Stimulated activated CD4-positive, alpha-beta T cell treated with anti-CD3 and anti-CD28 coated beads, Interleukin-12 subunit alpha, Interleukin-12 subunit beta, amount 100 ng/mL, for 4 hours (primary cell): ENCODE data around the gene CD74.

Experiments used
- DNase-seq: peaks from one replicate; pipeline ENCODE4 v3.0.0-alpha.2; 2020

CD74 gene

GRCh38 chr5:150409638-150410523 is 2.8 kb downstream of the CD74 start:
- DNase-seq, result no peak

GRCh38 chr5:150408231-150408943 is 4.3 kb downstream of the CD74 start:
- no peak for DNase-seq

- no peak for DNase-seq
Measured at GRCh38 chr5:150407096-150407720, 5.5 kb downstream of the CD74 start.

- DNase-seq, result no peak
Measured at GRCh38 chr5:150406723-150407095, 6.0 kb downstream of the CD74 start.

- no peak for DNase-seq
Measured at GRCh38 chr5:150406103-150406722, 6.5 kb downstream of the CD74 start.

- no peak for DNase-seq
Measured at GRCh38 chr5:150404941-150405816, 7.5 kb downstream of the CD74 start.

- no peak for DNase-seq
Measured at GRCh38 chr5:150404535-150404934, 8.2 kb downstream of the CD74 start.

- DNase-seq, result no peak
Measured at GRCh38 chr5:150404121-150404520, 8.6 kb downstream of the CD74 start.

- no peak for DNase-seq
Measured at GRCh38 chr5:150402901-150403342, 9.8 kb downstream of the CD74 start.

GRCh38 chr5:150402229-150402773 is 10.4 kb downstream of the CD74 start:
- no peak for DNase-seq

- DNase-seq, result no peak
Measured at GRCh38 chr5:150401376-150402228, 11.1 kb downstream of the CD74 start.

GRCh38 chr5:150401076-150401375 is 11.7 kb downstream of the CD74 start:
- no peak for DNase-seq

- no peak for DNase-seq
Measured at GRCh38 chr5:150400316-150401075, 12.2 kb downstream of the CD74 start.

GRCh38 chr5:150399524-150400211 is 13.0 kb downstream of the CD74 start:
- DNase-seq, result no peak

- no peak for DNase-seq
Measured at GRCh38 chr5:150398722-150399523, 13.8 kb downstream of the CD74 start.

- DNase-seq, result no peak
Measured at GRCh38 chr5:150397782-150398721, 14.7 kb downstream of the CD74 start.

- DNase-seq, result no peak
Measured at GRCh38 chr5:150397146-150397781, 15.4 kb downstream of the CD74 start.
